Measurements from ENCODE around the gene VTN.

Gene VTN

GRCh38 chr17:28395426-28395825, 25.3 kb upstream of the VTN start:
- no peak for DNase-seq (ENCODE audit: low read depth)

GRCh38 chr17:28394337-28395116, 24.4 kb upstream of the VTN start:
- DNase-seq (ENCODE audit: low read depth), result no peak

- DNase-seq (ENCODE audit: low read depth), result peak; percentile 37
Observed at GRCh38 chr17:28392491-28392890, 22.4 kb upstream of the VTN start.

GRCh38 chr17:28391401-28391800, 21.3 kb upstream of the VTN start:
- DNase-seq (ENCODE audit: low read depth), result no peak

GRCh38 chr17:28390984-28391383, 20.9 kb upstream of the VTN start:
- no peak for DNase-seq (ENCODE audit: low read depth)

- no peak for DNase-seq (ENCODE audit: low read depth)
Observed at GRCh38 chr17:28390563-28390962, 20.5 kb upstream of the VTN start.

- DNase-seq (ENCODE audit: low read depth), result no peak
Observed at GRCh38 chr17:28390141-28390540, 20.0 kb upstream of the VTN start.

- DNase-seq (ENCODE audit: low read depth), result no peak
Observed at GRCh38 chr17:28388106-28388505, 18.0 kb upstream of the VTN start.

- no peak for DNase-seq (ENCODE audit: low read depth)
Observed at GRCh38 chr17:28386391-28386790, 16.3 kb upstream of the VTN start.

- no peak for DNase-seq (ENCODE audit: low read depth)
Observed at GRCh38 chr17:28385406-28385805, 15.3 kb upstream of the VTN start.

- no peak for DNase-seq (ENCODE audit: low read depth)
Observed at GRCh38 chr17:28385037-28385400, 14.9 kb upstream of the VTN start.

GRCh38 chr17:28384281-28385036, 14.4 kb upstream of the VTN start:
- DNase-seq (ENCODE audit: low read depth), result no peak

GRCh38 chr17:28381141-28381825, 11.2 kb upstream of the VTN start:
- DNase-seq (ENCODE audit: low read depth), result no peak

- DNase-seq (ENCODE audit: low read depth), result no peak
Observed at GRCh38 chr17:28379814-28380801, 10.0 kb upstream of the VTN start.

- DNase-seq (ENCODE audit: low read depth), result no peak
Observed at GRCh38 chr17:28372945-28373274, 2.8 kb upstream of the VTN start.

- no peak for DNase-seq (ENCODE audit: low read depth)
Observed at GRCh38 chr17:28372203-28372944, 2.3 kb upstream of the VTN start.

GRCh38 chr17:28371245-28372202, 1.4 kb upstream of the VTN start, which contains the start of gene SARM1:
Gene SARM1, plus strand, starts transcription at chr17:28371694. Its CDS starts 339 bp downstream, at chr17:28372033.
- DNase-seq (ENCODE audit: low read depth), result peak; percentile 44

GRCh38 chr17:28370744-28371103, 617 bp upstream of the VTN start:
- no peak for DNase-seq (ENCODE audit: low read depth)

GRCh38 chr17:28369684-28370034, 448 bp downstream of the VTN start:
- no peak for DNase-seq (ENCODE audit: low read depth)
